GM12872 (cell line): ENCODE data around the gene PABPC1L.

ENCODE experiments used
- CTCF ChIP-seq: IDR thresholded peaks from 3 replicates; pipeline ENCODE4 v1.5.1; 2011; ENCODE audit warnings: low read depth, mild to moderate bottlenecking, low read length, moderate library complexity; ENCODE audit not compliant: insufficient read depth

The PABPC1L gene

GRCh38 chr20:44921447-44921846 is 11.6 kb downstream of the PABPC1L start:
- no peak for TF ChIP-seq CTCF

- no peak for TF ChIP-seq CTCF
These were observed 14.7 kb downstream of the PABPC1L start for GRCh38 chr20:44924541-44924940.

DNA sequence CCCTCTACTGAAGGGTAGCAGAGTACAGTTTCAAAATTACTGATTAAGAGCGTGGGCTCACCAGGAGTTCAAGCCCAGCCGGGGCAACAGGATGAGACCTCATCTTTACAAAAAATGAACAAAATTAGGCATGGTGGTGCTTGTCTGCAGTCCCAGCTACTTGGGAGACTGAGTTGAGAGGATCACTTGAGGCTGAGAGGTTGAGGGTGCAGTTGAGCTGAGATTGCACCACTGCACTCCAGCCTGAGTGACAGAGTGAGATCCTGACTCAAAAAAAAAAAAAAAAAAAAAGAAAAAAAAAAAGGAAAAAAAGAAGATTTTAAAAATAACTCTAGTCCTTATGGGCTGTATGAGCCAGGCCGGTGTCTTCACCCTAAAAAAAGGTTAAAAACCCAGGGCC is 18.7 kb downstream of the PABPC1L start:
- TF ChIP-seq CTCF, result no peak

GRCh38 chr20:44930517-44931168 is 20.8 kb downstream of the PABPC1L start:
- no peak for TF ChIP-seq CTCF

- TF ChIP-seq CTCF, result no peak
These were observed 22.1 kb downstream of the PABPC1L start for GRCh38 chr20:44931911-44932310.

GRCh38 chr20:44932916-44933315 is 23.1 kb downstream of the PABPC1L start:
- TF ChIP-seq CTCF, result no peak

GRCh38 chr20:44936510-44936909 is 26.6 kb downstream of the PABPC1L start:
- TF ChIP-seq CTCF, result no peak
